ENCODE data around the gene OXSR1.
"Not testable (repeated sequence)": the region's sequence is repeated elsewhere in the genome, so short reads cannot be mapped to it uniquely, and the experiment has no call there.

OXSR1 gene

GRCh38 chr3:38127611-38128302, 37.6 kb upstream of the OXSR1 start:
- FAIRE-seq, result no peak
- no peak for DNase-seq (ENCODE audit: insufficient read length, low spot score)

- FAIRE-seq (no peak), DNase-seq (ENCODE audit: insufficient read length, low spot score) (no peak)
Measured at GRCh38 chr3:38128303-38128655, 37.1 kb upstream of the OXSR1 start.

DNA sequence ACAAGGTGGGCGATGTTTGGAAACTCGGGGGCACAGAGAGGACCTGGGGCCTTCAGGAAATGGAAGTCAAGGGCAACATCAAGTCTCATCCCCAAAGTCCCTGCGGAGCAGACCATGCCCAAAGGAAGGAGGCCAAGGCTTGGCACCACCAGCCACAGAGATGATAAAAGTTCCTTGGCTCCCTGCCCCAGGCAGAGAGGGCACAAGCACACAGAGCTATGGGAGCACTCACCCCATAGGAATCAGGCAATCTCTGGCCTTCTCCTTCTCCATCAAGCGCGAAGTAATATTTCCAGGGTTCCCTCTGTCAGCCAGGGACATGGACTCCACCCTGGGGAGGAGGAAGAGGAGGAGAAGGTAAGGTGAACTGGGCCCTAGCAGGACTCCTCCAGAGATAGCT, 36.3 kb upstream of the OXSR1 start:
- FAIRE-seq (no peak), DNase-seq (ENCODE audit: insufficient read length, low spot score) (no peak)

DNA sequence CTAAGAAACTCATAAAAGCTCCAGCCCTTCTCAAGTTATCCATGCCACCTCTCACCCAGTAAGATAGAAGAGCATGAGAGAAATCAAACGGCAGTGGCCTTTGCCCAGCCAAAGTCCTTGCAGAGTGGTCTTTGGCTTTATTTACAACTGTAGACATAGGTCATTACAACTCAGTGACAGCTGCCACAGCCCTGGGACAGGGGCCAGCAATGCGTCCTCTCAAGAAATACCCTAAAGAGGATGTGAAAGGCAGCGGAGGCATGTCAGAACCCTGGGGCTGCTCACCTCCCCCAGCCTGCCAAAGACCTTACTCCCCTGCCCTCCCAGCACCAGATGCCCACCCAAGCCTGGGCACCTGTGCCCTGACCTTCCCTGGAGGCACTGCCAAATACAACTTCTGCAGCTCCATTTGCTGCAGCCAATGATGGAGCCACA, 34.7 kb upstream of the OXSR1 start:
- no peak for FAIRE-seq
- no peak for DNase-seq (ENCODE audit: insufficient read length, low spot score)

DNA sequence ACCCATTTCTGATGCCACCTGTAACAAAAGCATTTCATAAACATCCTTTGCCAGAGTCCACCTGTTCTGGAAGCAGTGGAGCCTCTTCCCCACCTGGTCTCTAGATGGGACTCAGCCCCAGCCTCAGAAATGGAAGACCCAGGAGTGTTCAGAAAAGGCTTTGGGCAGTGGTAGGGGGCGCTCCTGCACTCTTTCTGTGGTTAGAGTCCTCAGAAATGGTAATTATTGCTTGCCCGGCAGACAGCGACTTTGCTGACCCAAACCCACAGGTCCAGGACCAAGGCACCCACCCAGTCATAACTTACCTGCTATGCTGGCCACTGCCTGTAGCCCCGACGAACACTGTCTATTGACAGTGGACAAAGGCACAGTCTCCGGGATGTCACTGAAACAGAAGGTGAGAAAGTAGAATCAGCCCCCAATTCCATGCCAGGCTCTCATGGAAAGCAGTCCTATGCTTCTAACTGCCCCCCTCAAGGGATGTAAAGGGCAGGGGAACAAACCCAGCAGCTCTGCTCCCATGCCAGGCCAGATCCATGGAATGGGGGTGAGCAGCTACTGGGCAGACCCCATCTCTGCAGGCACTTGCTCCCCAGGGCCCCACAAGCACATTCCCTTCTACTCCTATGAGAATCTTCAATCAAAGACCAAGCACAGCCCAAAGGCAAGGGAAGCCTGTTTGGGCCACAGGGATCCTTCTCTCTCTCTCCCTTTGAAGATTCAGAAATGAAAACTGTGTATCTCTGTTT, 33.5 kb upstream of the OXSR1 start:
- no peak for FAIRE-seq
- no peak for DNase-seq (ENCODE audit: insufficient read length, low spot score)

- DNase-seq (ENCODE audit: insufficient read length, low spot score) (no peak), FAIRE-seq (no peak)
Measured at GRCh38 chr3:38133209-38133556, 32.2 kb upstream of the OXSR1 start.

- FAIRE-seq, result no peak
- DNase-seq (ENCODE audit: insufficient read length, low spot score), result no peak
Measured at GRCh38 chr3:38133557-38134405, 31.6 kb upstream of the OXSR1 start.

DNA sequence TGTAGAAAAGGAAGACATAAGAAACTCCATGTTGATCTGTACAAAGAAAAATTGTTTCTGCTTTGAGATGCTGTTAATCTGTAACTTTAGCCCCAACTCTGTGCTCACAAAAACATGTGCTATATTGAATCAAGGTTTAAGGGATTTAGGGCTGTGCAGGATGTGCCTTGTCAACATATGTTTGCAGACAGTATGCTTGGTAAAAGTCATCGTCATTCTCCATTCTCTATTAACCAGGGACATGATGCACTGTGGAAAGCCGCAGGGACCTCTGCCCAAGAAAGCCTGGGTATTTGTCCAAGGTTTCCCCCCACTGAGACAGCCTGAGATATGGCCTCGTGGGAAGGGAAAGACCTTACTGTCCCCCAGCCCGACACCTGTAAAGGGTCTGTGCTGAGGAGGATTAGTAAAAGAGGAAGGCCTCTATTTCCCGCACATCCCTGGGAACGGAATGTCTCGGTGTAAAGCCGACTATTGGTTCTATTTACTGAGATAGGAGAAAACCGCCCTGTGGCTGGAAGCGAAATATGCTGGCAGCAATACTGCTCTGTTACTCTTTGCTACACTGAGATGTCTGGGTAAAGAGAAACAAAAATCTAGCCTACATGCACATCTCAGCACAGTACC, 30.7 kb upstream of the OXSR1 start:
- DNase-seq (ENCODE audit: insufficient read length, low spot score); FAIRE-seq: not testable (repeated sequence)

DNA sequence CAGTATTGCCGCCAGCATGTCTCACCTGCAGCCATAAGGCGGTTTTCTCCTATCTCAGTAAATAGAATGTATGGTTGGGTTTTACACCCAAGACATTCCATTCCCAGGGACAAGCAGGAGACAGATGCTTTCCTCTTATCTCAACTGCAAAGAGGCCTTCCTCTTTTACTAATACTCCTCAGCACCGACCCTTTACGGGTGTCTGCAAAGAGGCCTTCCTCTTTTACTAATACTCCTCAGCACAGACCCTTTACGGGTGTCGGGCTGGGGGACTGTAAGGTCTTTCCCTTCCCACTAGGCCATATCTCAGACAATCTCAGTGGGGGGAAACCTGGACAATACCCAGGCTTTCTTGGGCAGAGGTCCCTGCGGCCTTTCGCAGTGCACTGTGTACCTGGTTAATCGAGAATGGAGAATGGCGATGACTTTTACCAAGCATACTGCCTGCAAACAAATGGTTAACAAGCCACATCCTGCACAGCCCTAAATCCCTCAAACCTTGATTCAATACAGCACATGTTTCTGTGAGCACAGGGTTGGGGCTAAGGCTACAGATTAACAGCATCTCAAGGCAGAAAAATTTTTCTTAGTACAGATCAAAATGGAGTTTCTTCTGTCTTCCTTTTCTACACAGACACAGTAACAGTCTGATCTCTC, 29.6 kb upstream of the OXSR1 start:
- not testable (repeated sequence) for FAIRE-seq; DNase-seq (ENCODE audit: insufficient read length, low spot score)

DNA sequence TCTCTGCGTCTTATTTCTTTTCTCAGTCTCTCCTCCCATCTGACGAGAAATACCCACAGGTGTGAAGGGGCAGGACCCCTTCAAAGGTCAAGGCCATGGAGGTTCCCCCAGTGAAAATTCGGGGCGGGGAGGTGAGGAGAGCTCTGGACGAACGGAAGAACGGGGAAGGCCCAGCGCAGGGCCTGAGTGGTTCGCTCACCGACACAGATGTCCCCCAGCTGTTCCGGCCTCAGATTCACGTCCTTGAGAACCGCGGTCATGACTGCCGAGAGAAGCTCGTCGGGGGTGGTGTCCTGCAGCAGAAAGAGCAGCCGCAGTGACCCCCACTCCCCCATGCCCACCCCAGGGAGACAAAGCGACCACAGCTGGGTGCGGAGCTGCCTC, 29.0 kb upstream of the OXSR1 start:
- DNase-seq (ENCODE audit: insufficient read length, low spot score) (no peak), FAIRE-seq (peak; percentile 26)

- FAIRE-seq (peak; percentile 93), DNase-seq (ENCODE audit: insufficient read length, low spot score) (peak; percentile 83)
Measured at GRCh38 chr3:38136777-38137614, 28.3 kb upstream of the OXSR1 start, which contains the start of gene ACAA1. TSS of gene ACAA1 (minus strand) at chr3:38137127. CDS start at chr3:38137035, 92 bp downstream.

DNA sequence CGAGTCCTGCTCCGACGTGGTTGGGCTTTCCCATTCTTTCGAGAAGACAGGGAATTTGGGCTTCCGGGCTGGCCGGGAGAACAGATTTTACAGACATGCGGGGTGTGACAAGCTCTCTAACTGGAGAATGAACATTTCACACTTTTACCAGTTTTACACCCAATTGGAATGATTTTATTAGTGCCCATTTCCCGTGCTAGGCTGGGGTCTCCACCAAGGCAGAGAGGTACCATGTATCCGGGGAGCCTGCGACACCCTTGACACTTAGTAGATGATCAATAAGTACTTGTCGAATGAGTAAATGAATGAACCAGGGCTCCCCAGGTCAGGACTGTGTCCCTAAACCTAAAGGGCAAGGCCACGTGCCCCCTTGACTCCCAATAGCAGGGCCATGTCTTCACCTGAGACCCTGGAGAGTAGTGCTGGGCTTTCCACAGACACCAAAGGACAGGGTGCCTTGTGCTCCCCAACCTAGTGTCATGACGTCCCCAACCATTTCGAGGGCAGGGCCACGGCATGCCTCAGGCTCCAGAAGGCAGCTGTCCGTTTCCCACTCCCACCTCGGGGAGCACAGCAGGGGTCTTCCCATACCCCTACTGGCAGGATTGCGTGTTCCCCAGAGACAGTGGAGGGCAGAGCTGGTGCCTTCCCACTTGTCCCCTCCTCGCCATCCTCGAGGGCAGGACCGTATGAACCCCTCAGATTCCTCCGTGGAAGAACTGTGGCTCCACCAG, 27.6 kb upstream of the OXSR1 start:
- DNase-seq (ENCODE audit: insufficient read length, low spot score) (no peak), FAIRE-seq (peak; percentile 78)

- DNase-seq (ENCODE audit: insufficient read length, low spot score), result peak; percentile 63
- FAIRE-seq, result peak; percentile 57
Measured at GRCh38 chr3:38138349-38139190, 26.8 kb upstream of the OXSR1 start, which contains the start of gene MYD88. TSS of gene MYD88 (plus strand) at chr3:38138661. CDS start at chr3:38138701, 40 bp downstream.

DNA sequence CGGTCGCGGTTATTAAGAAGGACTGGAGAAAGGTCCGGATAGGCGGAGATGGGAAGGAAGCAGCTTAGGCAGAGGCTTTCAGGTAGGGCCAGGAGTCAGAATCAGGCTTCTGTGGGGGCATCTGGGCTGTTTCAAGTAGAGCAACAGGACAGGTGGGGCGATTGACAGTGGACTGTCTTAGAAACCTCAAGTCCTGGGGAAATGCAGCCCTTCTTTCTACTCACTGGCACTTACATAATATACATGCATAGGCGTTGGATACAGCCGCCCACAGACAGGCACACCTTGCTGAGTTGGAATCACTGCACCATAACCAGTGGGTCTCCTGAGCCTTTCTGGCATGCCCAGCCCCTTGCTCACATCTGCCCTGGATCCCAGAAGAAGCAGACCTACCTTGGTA, 26.1 kb upstream of the OXSR1 start:
- FAIRE-seq, result peak; percentile 63
- no peak for DNase-seq (ENCODE audit: insufficient read length, low spot score)

DNA sequence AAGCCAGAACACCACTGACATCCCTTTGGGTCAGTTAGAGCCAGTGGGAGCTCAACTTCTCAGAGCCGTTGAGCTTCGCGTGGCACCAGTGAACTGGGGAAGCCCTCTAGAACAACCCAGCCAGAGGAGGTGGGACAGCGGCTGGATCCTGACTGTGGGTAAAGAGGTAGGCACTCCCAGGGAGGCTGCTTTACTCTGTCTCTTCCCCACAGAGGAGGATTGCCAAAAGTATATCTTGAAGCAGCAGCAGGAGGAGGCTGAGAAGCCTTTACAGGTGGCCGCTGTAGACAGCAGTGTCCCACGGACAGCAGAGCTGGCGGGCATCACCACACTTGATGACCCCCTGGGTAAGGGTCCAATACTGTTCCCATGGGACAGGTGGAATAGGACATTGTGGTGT, 25.7 kb upstream of the OXSR1 start:
- FAIRE-seq, result no peak

GRCh38 chr3:38140326-38141172, 24.8 kb upstream of the OXSR1 start:
- DNase-seq (ENCODE audit: insufficient read length, low spot score), result no peak
- FAIRE-seq, result no peak

More for the DNA sequence above, 25.7 kb upstream of the OXSR1 start:
- no peak for DNase-seq (ENCODE audit: insufficient read length, low spot score)
